H1 (cell line): ENCODE measurements around the gene QDPR. TPM values are rescaled to one million over a fixed set of nuclear protein-coding genes. Genes with fewer than 3 reads are reported as not detected.

Experiments used
- CTCF ChIA-PET: fragments of 300-600 bp; sonication (Branson Sonifier 250); formaldehyde crosslinking; loops from one replicate; lab custom pipeline; 2021; ENCODE audit not compliant: partially characterized antibody; lab: Charles Lee
- POLR2A ChIA-PET: fragments of 300-600 bp; sonication (Branson Sonifier 250); formaldehyde crosslinking; loops from one replicate; lab custom pipeline; 2021; ENCODE audit warnings: inconsistent platforms; ENCODE audit not compliant: partially characterized antibody; lab: Charles Lee
- DNase-seq, 2 experiments: peaks; one replicate each; pipeline versions ENCODE4 v3.0.0 to v3.0.0-alpha.2; 2010 to 2022; ENCODE audit warnings: low spot score in 2 of 2, low read depth in 1 of 2, mixed read lengths in 1 of 2
- FAIRE-seq: peaks from 2 replicates; lab custom pipeline; 2011; peaks lifted over from hg19 to GRCh38; lab: Jason Lieb, UNC
- H2AFZ ChIP-seq: 2 replicates; pipeline ENCODE4 v1.8.1; 2012; ENCODE audit warnings: low read length, inconsistent platforms
- H2AK5ac ChIP-seq: 2 replicates; pipeline ENCODE4 v1.6.1; 2013; ENCODE audit warnings: low read depth, low read length
- H2BK120ac ChIP-seq: replicated peaks from 2 replicates; pipeline ENCODE3; 2013; ENCODE audit warnings: low read depth, low read length, inconsistent platforms
- H2BK12ac ChIP-seq: 2 replicates; pipeline ENCODE4 v1.6.1; 2013; ENCODE audit warnings: low read depth, low read length
- H2BK15ac ChIP-seq: 2 replicates; pipeline ENCODE4 v1.6.1; 2013; ENCODE audit warnings: low read length
- H2BK20ac ChIP-seq: 2 replicates; pipeline ENCODE4 v1.6.1; 2013; ENCODE audit warnings: low read length
- H2BK5ac ChIP-seq: 2 replicates; pipeline ENCODE4 v1.6.1; 2013; ENCODE audit warnings: low read depth, low read length
- H3K14ac ChIP-seq: 2 replicates; pipeline ENCODE4 v1.6.1; 2013; ENCODE audit warnings: inconsistent platforms; ENCODE audit not compliant: insufficient read length
- H3K18ac ChIP-seq: 2 replicates; pipeline ENCODE4 v1.6.1; 2013; ENCODE audit warnings: low read length; ENCODE audit errors: extremely low read depth
- H3K23ac ChIP-seq: 2 replicates; pipeline ENCODE4 v1.6.1; 2013; ENCODE audit warnings: inconsistent platforms; ENCODE audit not compliant: insufficient read length
- H3K23me2 ChIP-seq: 2 replicates; pipeline ENCODE4 v1.6.1; 2013; ENCODE audit warnings: low read depth, low read length
- H3K27ac ChIP-seq: 2 replicates; pipeline ENCODE4 v1.6.1; 2011; ENCODE audit warnings: low read depth, low read length, inconsistent platforms
- H3K27me3 ChIP-seq, 4 experiments: replicated peaks in 1 of 4; 1 replicate in 1 of 4; 2 replicates in 3 of 4; pipeline versions ENCODE4 v1.6.1 to v1.8.1; 2011 to 2013; ENCODE audit warnings: low read length in 3 of 4, mild to moderate bottlenecking in 3 of 4, inconsistent platforms in 2 of 4, mixed read lengths in 2 of 4, moderate library complexity in 1 of 4; ENCODE audit not compliant: control insufficient read depth in 3 of 4, insufficient read depth in 3 of 4; ENCODE audit errors: extremely low read depth in 1 of 4
- H3K36me3 ChIP-seq, 4 experiments: 2 replicates each; pipeline versions ENCODE4 v1.6.1 to v1.8.1; 2011 to 2013; ENCODE audit warnings: mild to moderate bottlenecking in 4 of 4, low read length in 3 of 4, moderate library complexity in 2 of 4, control low read depth in 1 of 4, inconsistent platforms in 1 of 4; ENCODE audit not compliant: insufficient read depth in 4 of 4, control insufficient read depth in 2 of 4
- H3K4ac ChIP-seq: replicated peaks from 2 replicates; pipeline ENCODE3; 2013; ENCODE audit warnings: low read length, low read depth, mixed read lengths, inconsistent platforms; ENCODE audit not compliant: insufficient read length
- H3K4me1 ChIP-seq, 4 experiments: replicated peaks in 1 of 4; 1 replicate in 1 of 4; 2 replicates in 3 of 4; pipeline versions ENCODE4 v1.6.1 to v1.8.1; 2011 to 2013; ENCODE audit warnings: low read length in 3 of 4, inconsistent platforms in 2 of 4, mixed read lengths in 1 of 4; ENCODE audit not compliant: insufficient read depth in 4 of 4, control insufficient read depth in 3 of 4
- H3K4me2 ChIP-seq, 2 experiments: 2 replicates each; pipeline versions ENCODE4 v1.6.1 to v1.8.1; 2011 to 2013; ENCODE audit warnings: low read depth in 2 of 2, low read length in 2 of 2, control low read depth in 1 of 2, inconsistent platforms in 1 of 2, mild to moderate bottlenecking in 1 of 2; ENCODE audit not compliant: insufficient read depth in 1 of 2
- H3K4me3 ChIP-seq, 4 experiments: fragments of 200-600, 300-600 bp in 1 of 4; sonication (generic), shearing (Covaris generic), sonication (Bioruptor Twin) in 1 of 4; 2 replicates each; pipeline versions ENCODE4 v1.5.1 to v1.8.1; 2011 to 2016; ENCODE audit warnings: low read length in 4 of 4, low read depth in 3 of 4, control low read depth in 2 of 4, inconsistent platforms in 2 of 4, mild to moderate bottlenecking in 2 of 4, mixed read lengths in 1 of 4, moderate library complexity in 1 of 4; ENCODE audit not compliant: insufficient read depth in 2 of 4; ENCODE audit errors: extremely low read depth in 1 of 4
- H3K56ac ChIP-seq: replicated peaks from 2 replicates; pipeline ENCODE3; 2013; ENCODE audit warnings: low read depth, mild to moderate bottlenecking, mixed read lengths, low read length, inconsistent platforms; ENCODE audit not compliant: insufficient read length
- H3K79me1 ChIP-seq: 2 replicates; pipeline ENCODE4 v1.6.1; 2013; ENCODE audit warnings: low read depth, low read length, control low read depth
- H3K79me2 ChIP-seq, 2 experiments: 2 replicates each; pipeline versions ENCODE4 v1.6.1 to v1.8.1; 2012 to 2013; ENCODE audit warnings: low read length in 2 of 2, mild to moderate bottlenecking in 2 of 2, inconsistent platforms in 1 of 2; ENCODE audit not compliant: insufficient read depth in 2 of 2, control insufficient read depth in 1 of 2
- H3K9ac ChIP-seq, 4 experiments: replicated peaks in 1 of 4; 1 replicate in 1 of 4; 2 replicates in 3 of 4; pipeline versions ENCODE4 v1.6.1 to v1.8.1; 2011 to 2013; ENCODE audit warnings: low read depth in 3 of 4, low read length in 3 of 4, control low read depth in 2 of 4, mild to moderate bottlenecking in 2 of 4, moderate library complexity in 2 of 4, inconsistent platforms in 1 of 4; ENCODE audit errors: extremely low read depth in 1 of 4
- H3K9me3 ChIP-seq, 2 experiments: 2 replicates each; pipeline versions ENCODE4 v1.6.1 to v1.8.1; 2012 to 2013; ENCODE audit warnings: mild to moderate bottlenecking in 2 of 2, moderate library complexity in 2 of 2, control low read depth in 1 of 2, inconsistent platforms in 1 of 2, low read depth in 1 of 2, low read length in 1 of 2, mixed read lengths in 1 of 2; ENCODE audit not compliant: insufficient read depth in 2 of 2
- H4K20me1 ChIP-seq, 2 experiments: replicated peaks in 1 of 2; 2 replicates each; pipeline versions ENCODE3 to v1.8.1; 2011 to 2013; ENCODE audit warnings: inconsistent platforms in 2 of 2, low read length in 2 of 2, mild to moderate bottlenecking in 1 of 2; ENCODE audit not compliant: insufficient read depth in 2 of 2, control insufficient read depth in 1 of 2
- H4K5ac ChIP-seq: 2 replicates; pipeline ENCODE4 v1.6.1; 2013; ENCODE audit warnings: low read length, low read depth, mixed read lengths, inconsistent platforms; ENCODE audit not compliant: insufficient read length
- H4K8ac ChIP-seq: 2 replicates; pipeline ENCODE4 v1.8.0; 2013; ENCODE audit warnings: mild to moderate bottlenecking, moderate library complexity, low read length, inconsistent platforms; ENCODE audit not compliant: insufficient read depth; ENCODE audit errors: extremely low read depth
- H4K91ac ChIP-seq: replicated peaks from 2 replicates; pipeline ENCODE3; 2013; ENCODE audit warnings: low read length, mixed read lengths, inconsistent platforms; ENCODE audit not compliant: insufficient read length
- BACH1 ChIP-seq: IDR thresholded peaks from 2 replicates; pipeline ENCODE4 v1.6.1; 2012; ENCODE audit warnings: low read length, improper control_type of control experiment
- CHD2 ChIP-seq: IDR thresholded peaks from 2 replicates; pipeline ENCODE4 v1.6.1; 2012; ENCODE audit warnings: low read length, improper control_type of control experiment
- EP300 ChIP-seq, 2 experiments: IDR thresholded peaks; 1 replicate in 1 of 2; 2 replicates in 1 of 2; pipeline ENCODE4 v1.6.1; 2011 to 2012; ENCODE audit warnings: low read depth in 2 of 2, low read length in 2 of 2, mild to moderate bottlenecking in 2 of 2, borderline replicate concordance in 1 of 2, inconsistent platforms in 1 of 2, moderate library complexity in 1 of 2
- SP2 ChIP-seq: IDR thresholded peaks from 2 replicates; pipeline ENCODE4 v1.6.1; 2012; ENCODE audit warnings: mild to moderate bottlenecking, low read length, inconsistent platforms
- WGBS, 2 experiments: shearing (Covaris generic) in 1 of 2; methylation state at CpG; one replicate each; pipeline versions ENCODE4 v1.1.6 to v1.1.7; 2013 to 2015; ENCODE audit warnings: low lambda C conversion rate in 2 of 2, mixed read lengths in 2 of 2, inconsistent platforms in 1 of 2, low coverage in 1 of 2, missing lambda C conversion rate in 1 of 2; ENCODE audit not compliant: insufficient replicate concordance in 2 of 2, insufficient coverage in 1 of 2, insufficient read length in 1 of 2; ENCODE audit errors: extremely low coverage in 1 of 2, missing lambda C conversion rate in 1 of 2; 5-methylcytosine and 5-hydroxymethylcytosine counted together
- polyA plus RNA-seq, 7 experiments: library from polyadenylated mRNA; depleted of rRNA in 3 of 7; stranded (reverse) in 5 of 7; unstranded in 2 of 7; fragments of >200 nt in 5 of 7; fragments of 200-250 nt in 2 of 7; gene quantifications; 1 replicate in 5 of 7; 2 replicates in 1 of 7; 4 replicates in 1 of 7; pipeline versions ENCODE4 v1.2.1 to v1.2.3, GENCODE V29; 2011 to 2013; ENCODE audit warnings: missing spikeins in 2 of 7, mixed read lengths in 2 of 7
- total RNA-seq: library from RNA; stranded (reverse); fragmentation: NEBNext Ultra II Directional; extraction: Animal tissue kit (Norgen Biotek cat#: 25700); gene quantifications from 2 replicates; pipeline ENCODE4 v1.2.1, GENCODE V29; 2021

The QDPR gene
- total and polyA plus RNA-seq, 2 of the 8 experiments (the other 6 are each of a cell fraction or from before 2014, with no cell fraction given), result 33.6 to 35.9 TPM

DNA sequence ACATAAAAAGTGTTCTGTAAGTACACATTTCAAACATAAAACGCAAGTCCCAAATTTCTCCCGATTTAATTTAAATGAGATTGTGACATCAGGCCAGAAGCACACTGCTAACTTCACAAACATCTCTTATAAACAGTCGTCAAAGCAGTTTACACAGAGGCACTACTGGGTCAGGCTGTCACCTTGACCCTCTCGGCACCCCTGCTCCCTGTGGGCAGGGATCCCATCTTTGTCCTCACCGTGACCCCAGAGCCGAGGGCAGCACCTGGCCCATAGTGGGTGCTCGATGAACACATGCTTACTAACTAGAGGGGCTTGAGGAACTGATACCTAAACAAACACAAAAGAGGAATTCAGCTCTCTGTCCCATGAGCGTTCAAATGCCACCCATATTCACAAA lies 22.2 kb downstream of the QDPR start:
- no peak overlapping the region for H2AK5ac ChIP-seq

More for the DNA sequence above, 22.2 kb downstream of the QDPR start:
- Histone ChIP-seq H2BK12ac (no peak overlapping the region), H3K4me2 (no peak overlapping the region)
- CTCF ChIA-PET, result no interaction called here
- 92% methylated on average over 8 of the region's 8 CpGs; no CpG with 5 or more reads in 1 of the 2 experiments for WGBS, 2 experiments
- no peak for TF ChIP-seq EP300 (IDR thresholded peaks at IDR 0.05; ENCODE audit: borderline replicate concordance in 1 of 2, low read depth in 2 of 2, low read length in 2 of 2)
- no peak for TF ChIP-seq BACH1
- no peak for TF ChIP-seq SP2
- no peak for TF ChIP-seq CHD2
- TF ChIP-seq, all 59 proteins: peak for 0
- Histone ChIP-seq H3K79me1 (peaks cover 3% of the 10 kb centered on the region; the same call in 1 of the 2 replicates), H3K56ac (no peak overlapping the region), H4K8ac (no peak overlapping the region), H3K4me1 (peaks cover 0 to 5% (median 2%) of the 10 kb centered on the region in 4 experiments; a peak in 4 of 7 replicates), H4K91ac (no peak overlapping the region), H3K27me3 (no peaks in the 10 kb centered on the region), H3K27ac (no peak overlapping the region), H3K23me2 (0 out of 2 replicates have a peak, but pooled peaks cover 1% of the 10 kb centered on the region), H2BK20ac (no peak overlapping the region), H3K14ac (no peak overlapping the region), H2BK120ac (no peak overlapping the region), H3K36me3 (peaks cover 2 to 22% (median 9%) of the 10 kb centered on the region in 4 experiments; a peak in 6 of 8 replicates), H4K5ac (no peak overlapping the region), H3K23ac (no peak overlapping the region), H3K9ac (no peak overlapping the region), H2AFZ (no peak overlapping the region), H2BK5ac (no peak overlapping the region), H3K79me2 (no peaks in the 10 kb centered on the region), H3K9me3 (no peaks in the 10 kb centered on the region), H4K20me1 (peaks cover 0 to 4% of the 10 kb centered on the region in 2 experiments), H3K4me3 (no peak overlapping the region), H2BK15ac (no peak overlapping the region), H3K18ac (no peak overlapping the region), H3K4ac (no peak overlapping the region)
- no peak for FAIRE-seq
- no peak for DNase-seq
- POLR2A ChIA-PET, result no interaction called here
